Esophagus muscularis mucosa (tissue), 3 donors: Measurements from ENCODE around the gene SENP1.

Experiments
- CTCF ChIP-seq, 3 experiments: fragments of 200-600 bp in 2 of 3; fragments of 450-650 bp in 1 of 3; sonication (generic) in 2 of 3; IDR thresholded peaks; one replicate each; pipeline ENCODE4 v1.5.1; 2017 to 2019; ENCODE audit warnings: antibody characterized with exemption in 3 of 3, mild to moderate bottlenecking in 2 of 3, moderate library complexity in 1 of 3
- POLR2A ChIP-seq: fragments of 450-650 bp; IDR thresholded peaks from one replicate; pipeline ENCODE4 v1.6.1; 2017; ENCODE audit warnings: antibody characterized with exemption, moderate library complexity, mild to moderate bottlenecking, low read depth
- POLR2AphosphoS5 ChIP-seq, 2 donors: sonication (generic); formaldehyde crosslinking; IDR thresholded peaks; one replicate each; pipeline ENCODE4 v1.6.1; 2017; ENCODE audit warnings: antibody characterized with exemption in 2 of 2

GRCh38 chr12:48005750-48006021 is 100.2 kb downstream of the SENP1 start:
- TF ChIP-seq CTCF (IDR thresholded peaks at IDR 0.05) (no peak), POLR2A (no peak), POLR2AphosphoS5 (IDR thresholded peaks at IDR 0.05) (no peak)
